Measurements from ENCODE around the gene PCP4. TPM values are rescaled to one million over a fixed set of nuclear protein-coding genes. Genes with fewer than 3 reads are reported as not detected.

PCP4 gene
- total RNA-seq = 100 to 1,000 TPM in 2 of 4 donors, 10 to 100 TPM in 2; 30.8 to 167 (median 110) TPM

DNA sequence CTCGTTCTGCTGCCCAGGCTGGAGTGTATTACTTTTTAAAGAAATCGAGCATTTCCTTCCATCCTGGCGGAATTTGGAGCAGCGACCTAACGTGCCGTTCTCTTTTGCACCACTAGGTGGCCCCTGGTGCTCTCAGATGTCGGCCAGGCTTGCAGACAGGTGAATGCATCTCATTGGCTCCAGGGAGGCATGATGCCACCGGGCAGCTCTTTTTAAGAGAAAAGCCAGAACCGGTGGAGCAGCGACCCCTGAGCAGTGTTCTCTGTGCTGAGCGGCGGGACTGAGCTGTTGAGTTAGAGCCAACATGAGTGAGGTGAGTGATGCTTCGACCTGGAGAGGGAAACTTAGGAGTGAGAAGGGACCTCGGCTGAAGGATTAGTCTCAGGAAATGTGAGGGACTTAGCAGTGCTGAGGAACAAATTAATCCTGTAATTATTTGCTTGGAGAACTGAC, at the start of gene PCP4:
Gene PCP4, plus strand, starts transcription at position 241 of the 453 bp plus-strand sequence. Its CDS starts 64 bp downstream, at position 305.
- Histone ChIP-seq H3K36me3 (no peaks in the 10 kb centered on the region), H3K4me1 (peaks cover 0 to 27% (median 0%) of the 10 kb centered on the region in 3 donors), H3K4me3 (peak within 1 kb of the TSS; percentile 44 to 49), H3K9me3 (no peaks in the 10 kb centered on the region), H3K27me3 (no peaks in the 10 kb centered on the region), H3K27ac (peak within 1 kb of the TSS; percentile 31 to 79 (median 70))
- TF ChIP-seq CTCF (IDR thresholded peaks at IDR 0.05) (peak; percentile 72 to 89 (median 82)), EP300 (IDR thresholded peaks at IDR 0.05) (no peak)
- 2 to 21% methylated on average over 6 to 7 of the region's 14 CpGs for WGBS, 2 donors (ENCODE audit: low coverage in 1 of 2)
- peak; percentile 34 for ATAC-seq

GRCh38 chr21:39818557-39818956, 48.7 kb upstream of the PCP4 start:
- H3K27ac ChIP-seq = no peak overlapping the region
- H3K27me3 ChIP-seq = no peaks in the 10 kb centered on the region
- WGBS, 2 donors (ENCODE audit: low coverage in 1 of 2) = 75 to 100% methylated on average over 1 to 2 of the region's 2 CpGs
- no peak for TF ChIP-seq POLR2AphosphoS5 (IDR thresholded peaks at IDR 0.05)
- TF ChIP-seq EP300 (IDR thresholded peaks at IDR 0.05) = no peak
- TF ChIP-seq CTCF (IDR thresholded peaks at IDR 0.05) = no peak
- TF ChIP-seq POLR2A (IDR thresholded peaks at IDR 0.05) = no peak
- ATAC-seq = no peak
- H3K4me1 ChIP-seq = no peaks in the 10 kb centered on the region
- H3K4me3 ChIP-seq = no peak overlapping the region
- H3K9me3 ChIP-seq = no peaks in the 10 kb centered on the region
- no peaks in the 10 kb centered on the region for H3K36me3 ChIP-seq

DNA sequence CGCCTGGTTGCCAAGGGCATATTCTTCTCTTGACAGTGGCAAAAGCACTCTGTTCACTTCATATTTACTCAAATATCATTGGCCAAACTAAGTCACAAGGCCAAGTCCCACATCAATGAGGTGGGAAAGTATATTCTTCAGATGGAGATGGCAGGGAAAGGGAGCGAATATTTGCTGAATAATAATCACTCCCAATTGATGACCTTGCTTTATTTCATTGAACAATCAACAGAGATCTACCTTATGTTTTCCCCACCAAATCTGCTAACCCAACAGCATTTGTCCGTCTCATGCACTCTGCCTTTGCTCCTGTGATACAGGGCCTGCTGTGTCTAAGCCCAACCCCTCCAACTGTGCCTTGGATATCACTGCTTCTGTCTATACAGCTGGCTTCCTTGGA, 45.2 kb upstream of the PCP4 start:
- Histone ChIP-seq H3K9me3 (no peaks in the 10 kb centered on the region), H3K27me3 (no peaks in the 10 kb centered on the region), H3K27ac (no peak overlapping the region), H3K4me1 (no peaks in the 10 kb centered on the region), H3K4me3 (no peak overlapping the region), H3K36me3 (no peaks in the 10 kb centered on the region)
- WGBS, 2 donors (ENCODE audit: low coverage in 1 of 2) = 76 to 88% methylated on average over 2 to 3 of the region's 3 CpGs
- ATAC-seq = no peak
- TF ChIP-seq POLR2A (IDR thresholded peaks at IDR 0.05) = no peak
- no peak for TF ChIP-seq EP300 (IDR thresholded peaks at IDR 0.05)
- TF ChIP-seq CTCF (IDR thresholded peaks at IDR 0.05) = no peak
- TF ChIP-seq POLR2AphosphoS5 (IDR thresholded peaks at IDR 0.05) = no peak

GRCh38 chr21:39825250-39825649, 42.0 kb upstream of the PCP4 start:
- no peaks in the 10 kb centered on the region for H3K27me3 ChIP-seq
- H3K9me3 ChIP-seq = no peaks in the 10 kb centered on the region
- no peak for TF ChIP-seq POLR2AphosphoS5 (IDR thresholded peaks at IDR 0.05)
- no peaks in the 10 kb centered on the region for H3K4me1 ChIP-seq
- no peak for ATAC-seq
- H3K36me3 ChIP-seq = no peaks in the 10 kb centered on the region
- 71 to 80% methylated on average over 1 of the region's 1 CpG for WGBS, 2 donors (ENCODE audit: low coverage in 1 of 2)
- no peak overlapping the region for H3K27ac ChIP-seq
- no peak overlapping the region for H3K4me3 ChIP-seq

DNA sequence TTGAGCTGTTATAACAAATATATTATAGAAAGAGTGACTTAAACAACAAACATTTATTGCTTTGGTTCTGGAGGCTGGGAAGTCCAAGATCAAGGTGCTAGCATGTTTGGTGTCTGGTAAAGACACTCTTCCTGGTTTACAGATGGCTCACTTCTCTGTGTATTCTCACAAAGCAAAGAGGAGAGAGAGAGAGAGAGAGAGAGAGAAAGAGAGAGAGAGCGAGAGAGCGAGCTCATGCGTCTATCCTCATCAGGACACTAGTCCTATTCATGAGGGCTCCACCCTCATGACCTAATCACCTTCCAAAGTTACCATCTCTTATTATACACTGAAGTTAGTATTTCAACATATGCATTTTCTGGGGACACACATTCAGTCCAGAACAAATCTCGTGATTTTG, 32.7 kb upstream of the PCP4 start:
- H3K27ac ChIP-seq = no peak overlapping the region
- no peak for TF ChIP-seq CTCF (IDR thresholded peaks at IDR 0.05)
- TF ChIP-seq POLR2AphosphoS5 (IDR thresholded peaks at IDR 0.05) = no peak
- TF ChIP-seq EP300 (IDR thresholded peaks at IDR 0.05) = no peak
- TF ChIP-seq POLR2A (IDR thresholded peaks at IDR 0.05) = no peak
- no peak for ATAC-seq
- H3K4me3 ChIP-seq = no peak overlapping the region
- 79 to 100% methylated on average over 1 to 4 of the region's 4 CpGs for WGBS, 2 donors (ENCODE audit: low coverage in 1 of 2)
- no peaks in the 10 kb centered on the region for H3K9me3 ChIP-seq
- H3K36me3 ChIP-seq = no peaks in the 10 kb centered on the region
- H3K27me3 ChIP-seq = no peaks in the 10 kb centered on the region
- H3K4me1 ChIP-seq = no peaks in the 10 kb centered on the region
